ENCODE results near the gene EMILIN1. TPM values are rescaled to one million over a fixed set of nuclear protein-coding genes. Genes with fewer than 3 reads are reported as not detected.

The EMILIN1 gene
- total RNA-seq, 2 experiments from 2014 or later, result 0.61 to 0.63 TPM

DNA sequence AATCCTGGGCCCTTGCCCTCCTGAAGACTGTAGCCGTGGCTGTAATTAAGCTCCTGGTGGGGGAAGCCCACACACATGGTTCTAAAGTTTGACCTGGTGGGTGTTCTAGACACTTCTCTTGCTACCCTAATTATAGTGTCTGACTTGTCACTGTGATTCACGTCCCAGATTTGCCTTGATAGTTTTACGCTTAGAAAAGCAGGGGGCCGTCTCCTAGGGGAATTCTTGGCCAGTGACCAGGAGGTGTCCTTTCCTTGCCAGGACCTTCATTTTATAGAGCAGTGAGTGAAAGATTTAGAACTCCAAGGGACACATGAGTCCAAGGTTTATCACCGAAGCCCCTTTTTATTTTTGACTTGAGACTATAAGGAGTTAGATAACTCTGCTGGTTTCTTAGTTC, 36.7 kb upstream of the EMILIN1 start:
- no peaks in the 10 kb centered on the region for H3K9me3 Mint-ChIP-seq
- TF ChIP-seq, protein P1, sequence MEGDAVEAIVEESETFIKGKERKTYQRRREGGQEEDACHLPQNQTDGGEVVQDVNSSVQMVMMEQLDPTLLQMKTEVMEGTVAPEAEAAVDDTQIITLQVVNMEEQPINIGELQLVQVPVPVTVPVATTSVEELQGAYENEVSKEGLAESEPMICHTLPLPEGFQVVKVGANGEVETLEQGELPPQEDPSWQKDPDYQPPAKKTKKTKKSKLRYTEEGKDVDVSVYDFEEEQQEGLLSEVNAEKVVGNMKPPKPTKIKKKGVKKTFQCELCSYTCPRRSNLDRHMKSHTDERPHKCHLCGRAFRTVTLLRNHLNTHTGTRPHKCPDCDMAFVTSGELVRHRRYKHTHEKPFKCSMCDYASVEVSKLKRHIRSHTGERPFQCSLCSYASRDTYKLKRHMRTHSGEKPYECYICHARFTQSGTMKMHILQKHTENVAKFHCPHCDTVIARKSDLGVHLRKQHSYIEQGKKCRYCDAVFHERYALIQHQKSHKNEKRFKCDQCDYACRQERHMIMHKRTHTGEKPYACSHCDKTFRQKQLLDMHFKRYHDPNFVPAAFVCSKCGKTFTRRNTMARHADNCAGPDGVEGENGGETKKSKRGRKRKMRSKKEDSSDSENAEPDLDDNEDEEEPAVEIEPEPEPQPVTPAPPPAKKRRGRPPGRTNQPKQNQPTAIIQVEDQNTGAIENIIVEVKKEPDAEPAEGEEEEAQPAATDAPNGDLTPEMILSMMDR (IDR thresholded peaks at IDR 0.05), result no peak
- no peak for DNase-seq
- ChIA-PET CTCF (no interaction called here), POLR2A (interaction anchor here (0.6 to 3.4 kb wide), 2 partner anchors 9 to 242 kb away, joined by 3 to 26 read pairs; partner anchors contain the start of gene AGBL5)
- no peaks in the 10 kb centered on the region for H3K4me1 Mint-ChIP-seq (ENCODE audit: low read depth)
- intact Hi-C loops (cut with micrococcal nuclease), result no loop called here
- no peak overlapping the region for H3K4me3 Mint-ChIP-seq
- H3K27ac Mint-ChIP-seq, result no peak overlapping the region
- no peaks in the 10 kb centered on the region for H3K27me3 Mint-ChIP-seq
- peaks cover 23% of the 10 kb centered on the region for H3K36me3 Mint-ChIP-seq (ENCODE audit: low read depth)
- no peak for ATAC-seq

GRCh38 chr2:27042159-27042661, 36.2 kb upstream of the EMILIN1 start:
- Mint-ChIP-seq H3K27me3 (no peaks in the 10 kb centered on the region), H3K4me1 (ENCODE audit: low read depth) (no peaks in the 10 kb centered on the region), H3K4me3 (no peak overlapping the region), H3K36me3 (ENCODE audit: low read depth) (peaks cover 20% of the 10 kb centered on the region), H3K27ac (no peak overlapping the region), H3K9me3 (no peaks in the 10 kb centered on the region)
- DNase-seq (no peak), ATAC-seq (no peak)
- ChIA-PET CTCF (interaction anchor here (1.3 to 1.5 kb wide), 2 partner anchors 10 to 80 kb away, joined by 3 read pairs; no protein-coding TSS in a partner anchor), POLR2A (no interaction called here)
- TF ChIP-seq, protein P1 (IDR thresholded peaks at IDR 0.05), result no peak
- intact Hi-C loops (cut with micrococcal nuclease), result no loop called here

- peaks cover 3% of the 10 kb centered on the region for H3K4me1 Mint-ChIP-seq (ENCODE audit: low read depth)
- H3K27ac Mint-ChIP-seq, result no peak overlapping the region
- TF ChIP-seq, protein P1 (IDR thresholded peaks at IDR 0.05), result no peak
- POLR2A ChIA-PET, result interaction anchor here (0.7 kb wide), 1 partner anchor 27 kb away, joined by 3 read pairs; no protein-coding TSS in a partner anchor
- intact Hi-C loops (cut with micrococcal nuclease), result no loop called here
- ATAC-seq (no peak), DNase-seq (no peak)
- CTCF ChIA-PET, result interaction anchor here (1.3 to 1.5 kb wide), 2 partner anchors 9 to 81 kb away, joined by 3 read pairs; no protein-coding TSS in a partner anchor
- no peaks in the 10 kb centered on the region for H3K27me3 Mint-ChIP-seq
- no peaks in the 10 kb centered on the region for H3K9me3 Mint-ChIP-seq
- no peak overlapping the region for H3K4me3 Mint-ChIP-seq
- peaks cover 20% of the 10 kb centered on the region for H3K36me3 Mint-ChIP-seq (ENCODE audit: low read depth)
Observed at GRCh38 chr2:27042985-27043634, 35.3 kb upstream of the EMILIN1 start.

DNA sequence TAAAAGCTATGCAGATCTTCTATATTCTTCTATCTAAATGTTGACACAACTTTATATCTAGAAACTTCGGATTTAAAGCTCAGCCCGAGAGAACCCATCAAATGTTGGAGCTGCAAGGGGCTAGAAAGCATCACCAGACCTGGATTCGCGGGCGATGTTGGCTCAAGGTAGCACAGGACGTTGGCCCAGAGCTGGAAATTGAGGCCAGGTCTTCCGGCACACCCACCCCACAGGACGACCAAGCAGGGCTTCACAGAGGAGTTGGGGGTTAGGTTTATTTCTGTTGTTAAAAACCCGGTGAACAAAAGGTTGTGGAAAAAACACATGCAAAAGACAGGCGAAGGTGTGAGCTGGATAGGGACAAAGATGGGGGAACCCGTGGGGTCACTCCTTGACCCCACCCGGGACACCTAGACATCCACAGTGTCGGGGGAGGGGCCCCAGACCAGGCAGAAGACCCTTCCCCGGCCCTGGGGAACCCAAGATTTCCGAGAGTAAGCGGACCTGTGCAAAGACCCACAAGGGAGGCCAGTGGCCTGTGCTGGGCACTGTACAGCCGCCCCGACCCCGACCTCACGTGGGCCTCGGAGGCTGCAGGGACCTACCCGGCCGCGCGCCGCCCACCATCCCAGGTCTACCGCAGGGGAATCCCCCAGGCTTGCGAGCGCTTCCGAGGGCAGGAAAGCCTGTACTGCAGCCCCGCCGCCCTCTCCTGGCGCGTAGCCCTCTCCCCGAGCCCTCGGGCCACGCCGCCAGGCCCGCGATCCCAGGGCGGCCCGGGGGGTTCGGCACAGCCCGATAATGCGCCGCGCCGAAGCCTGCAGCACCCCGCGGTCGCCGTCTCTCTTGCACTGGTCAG, 28.8 kb upstream of the EMILIN1 start:
- intact Hi-C loops (cut with micrococcal nuclease), result no loop called here
- Mint-ChIP-seq H3K4me3 (peak overlapping the region; percentile 90), H3K9me3 (no peaks in the 10 kb centered on the region), H3K36me3 (ENCODE audit: low read depth) (peaks cover 8% of the 10 kb centered on the region), H3K27me3 (peaks cover 6% of the 10 kb centered on the region), H3K4me1 (ENCODE audit: low read depth) (peaks cover 20% of the 10 kb centered on the region), H3K27ac (peak overlapping the region; percentile 99)
- CTCF ChIA-PET, result interaction anchor here (0.6 to 4.3 kb wide), 15 partner anchors 10 to 142 kb away, joined by 3 to 32 read pairs (median 5); partner anchors contain the start of genes KHK and OST4
- DNase-seq, result peak; percentile 86
- POLR2A ChIA-PET, result interaction anchor here (0.8 to 3.6 kb wide), 12 partner anchors 10 to 170 kb away, joined by 3 to 26 read pairs (median 4); partner anchors contain the start of genes OST4 and TMEM214
- ATAC-seq, result peak; percentile 25
- TF ChIP-seq, protein P1 (IDR thresholded peaks at IDR 0.05), result no peak

Measured in activated CD8-positive, alpha-beta T cell treated with anti-CD3 and anti-CD28 coated beads for 36 hours (primary cell).